B cell (primary cell): ENCODE measurements around the gene ATIC.

Experiments
- CTCF ChIP-seq: fragments of 200-600 bp; IDR thresholded peaks from one replicate; pipeline ENCODE4 v1.8.0; 2022; ENCODE audit warnings: antibody characterized with exemption, mild to moderate bottlenecking
- EZH2 ChIP-seq: IDR thresholded peaks from 2 replicates; pipeline ENCODE4 v1.6.1; 2012; ENCODE audit warnings: borderline replicate concordance, low read depth, mild to moderate bottlenecking, moderate library complexity, low read length; ENCODE audit not compliant: insufficient read depth, poor library complexity, severe bottlenecking

DNA sequence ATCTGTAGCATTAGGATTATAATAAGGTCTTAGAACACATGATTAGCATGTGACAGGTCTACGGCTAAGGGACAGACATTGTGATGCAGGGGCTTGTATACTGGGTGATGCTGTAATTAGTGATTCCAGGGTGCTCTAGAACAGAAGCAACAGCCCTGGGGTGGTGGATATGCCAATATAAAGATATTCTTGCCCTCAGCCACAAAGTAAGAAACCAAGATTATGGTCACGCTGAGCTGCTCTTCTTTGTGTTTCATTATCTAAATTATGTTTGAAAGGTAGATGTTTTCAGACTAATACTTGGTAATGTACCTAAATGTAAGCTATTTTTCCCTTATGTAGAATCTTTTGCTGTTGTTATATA, 78.7 kb downstream of the ATIC start:
- TF ChIP-seq EZH2, result no peak
- TF ChIP-seq CTCF, result no peak
